A549 (cell line): ENCODE data around the gene ATP1A3.

Source experiments
- CTCF ChIP-seq: fragments of >200 bp; sonication (Bioruptor Twin); formaldehyde crosslinking; IDR thresholded peaks from 3 replicates; pipeline ENCODE4 v1.5.1; 2016
- ESRRA ChIP-seq: fragments of 150-350 bp; IDR thresholded peaks from 2 replicates; pipeline ENCODE4 v1.6.1; 2014; ENCODE audit warnings: mild to moderate bottlenecking, low read length, borderline replicate concordance
- JUN ChIP-seq, 2 experiments: fragments of >200 bp; sonication (Bioruptor Twin); formaldehyde crosslinking; IDR thresholded peaks; 2 replicates in 1 of 2; 3 replicates in 1 of 2; pipeline ENCODE4 v1.6.1; 2016 to 2017
- JUNB ChIP-seq: fragments of >200 bp; sonication (Bioruptor Twin); formaldehyde crosslinking; IDR thresholded peaks from 2 replicates; pipeline ENCODE4 v1.6.1; 2016
- NFE2L2 ChIP-seq: fragments of 150-350 bp; conservative IDR thresholded peaks from 2 replicates; pipeline ENCODE4 v1.6.1; 2014; ENCODE audit warnings: low read length
- NPAS2 ChIP-seq: fragments of 250-450 bp; sonication (Bioruptor Pico); IDR thresholded peaks from 2 replicates; pipeline ENCODE4 v1.8.0; 2022; ENCODE audit warnings: mild to moderate bottlenecking, moderate library complexity, borderline replicate concordance
- POLR2A ChIP-seq: IDR thresholded peaks from 2 replicates; pipeline ENCODE4 v1.6.1; 2012; ENCODE audit warnings: mild to moderate bottlenecking, low read length
- RFX5 ChIP-seq: fragments of 450-650 bp; IDR thresholded peaks from 2 replicates; pipeline ENCODE4 v1.7.1; 2014; ENCODE audit warnings: antibody characterized with exemption, mild to moderate bottlenecking, moderate library complexity

- TF ChIP-seq CTCF (no peak), NFE2L2 (no peak), RFX5 (no peak), JUN (IDR thresholded peaks at IDR 0.05) (no peak), ESRRA (no peak), NPAS2 (CRISPR knock-in tag) (no peak), JUNB (no peak), POLR2A (no peak)
Measured at GRCh38 chr19:41993612-41994483, at the start of gene ATP1A3.
